Vagina (tissue), 2 donors: Measurements from ENCODE around the gene DSC2.

Experiments
- POLR2A ChIP-seq, 2 donors: fragments of 450-650 bp; IDR thresholded peaks; one replicate each; pipeline ENCODE4 v1.6.1; 2017; ENCODE audit warnings: antibody characterized with exemption in 2 of 2, mild to moderate bottlenecking in 2 of 2, moderate library complexity in 2 of 2
- TF ChIP-seq, protein P1 (sequence below), 3 experiments: fragments of 450-650 bp in 2 of 3; fragments of 200-600 bp in 1 of 3; sonication (generic) in 1 of 3; IDR thresholded peaks; one replicate each; pipeline ENCODE4 v1.5.1; 2017 to 2019; ENCODE audit warnings: antibody characterized with exemption in 3 of 3, mild to moderate bottlenecking in 2 of 3, moderate library complexity in 2 of 3

DNA sequence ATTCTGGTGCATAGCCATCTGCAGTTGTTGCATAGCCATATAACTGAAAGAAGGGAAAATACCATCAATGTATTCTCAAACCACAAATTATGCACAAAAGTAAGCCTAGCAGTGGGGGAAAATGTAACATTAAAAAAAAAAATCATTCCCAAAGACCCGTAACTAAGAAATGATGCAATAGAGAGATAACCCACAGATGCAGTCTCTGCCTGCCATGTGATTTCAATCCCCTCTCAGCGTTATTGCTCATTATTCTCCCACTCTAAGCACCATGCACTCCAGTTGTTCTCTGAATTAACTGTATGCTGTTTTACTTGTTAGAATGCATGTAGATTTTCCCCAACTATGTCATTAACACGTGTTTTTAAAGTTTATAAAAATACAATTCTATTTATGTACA, 46.4 kb upstream of the DSC2 start:
- TF ChIP-seq, protein P1, sequence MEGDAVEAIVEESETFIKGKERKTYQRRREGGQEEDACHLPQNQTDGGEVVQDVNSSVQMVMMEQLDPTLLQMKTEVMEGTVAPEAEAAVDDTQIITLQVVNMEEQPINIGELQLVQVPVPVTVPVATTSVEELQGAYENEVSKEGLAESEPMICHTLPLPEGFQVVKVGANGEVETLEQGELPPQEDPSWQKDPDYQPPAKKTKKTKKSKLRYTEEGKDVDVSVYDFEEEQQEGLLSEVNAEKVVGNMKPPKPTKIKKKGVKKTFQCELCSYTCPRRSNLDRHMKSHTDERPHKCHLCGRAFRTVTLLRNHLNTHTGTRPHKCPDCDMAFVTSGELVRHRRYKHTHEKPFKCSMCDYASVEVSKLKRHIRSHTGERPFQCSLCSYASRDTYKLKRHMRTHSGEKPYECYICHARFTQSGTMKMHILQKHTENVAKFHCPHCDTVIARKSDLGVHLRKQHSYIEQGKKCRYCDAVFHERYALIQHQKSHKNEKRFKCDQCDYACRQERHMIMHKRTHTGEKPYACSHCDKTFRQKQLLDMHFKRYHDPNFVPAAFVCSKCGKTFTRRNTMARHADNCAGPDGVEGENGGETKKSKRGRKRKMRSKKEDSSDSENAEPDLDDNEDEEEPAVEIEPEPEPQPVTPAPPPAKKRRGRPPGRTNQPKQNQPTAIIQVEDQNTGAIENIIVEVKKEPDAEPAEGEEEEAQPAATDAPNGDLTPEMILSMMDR (IDR thresholded peaks at IDR 0.05), result no peak
- TF ChIP-seq POLR2A (IDR thresholded peaks at IDR 0.05), result no peak
